OCI-LY1 (cell line): Measurements from ENCODE around the gene FILIP1L.

ENCODE experiments used
- EZH2 ChIP-seq: fragments of 200-600 bp; sonication (generic), shearing (Covaris generic); IDR thresholded peaks from 2 replicates; pipeline ENCODE4 v1.8.0; 2017; ENCODE audit warnings: borderline replicate concordance, mixed run types, mild to moderate bottlenecking, antibody characterized with exemption, low read length, moderate library complexity, mixed read lengths
- TF ChIP-seq, protein P1 (sequence below): fragments of 200-600 bp; sonication (generic), shearing (Covaris generic); IDR thresholded peaks from 2 replicates; pipeline ENCODE4 v1.5.1; 2017; ENCODE audit warnings: mild to moderate bottlenecking, antibody characterized with exemption, low read length, moderate library complexity, mixed read lengths

DNA sequence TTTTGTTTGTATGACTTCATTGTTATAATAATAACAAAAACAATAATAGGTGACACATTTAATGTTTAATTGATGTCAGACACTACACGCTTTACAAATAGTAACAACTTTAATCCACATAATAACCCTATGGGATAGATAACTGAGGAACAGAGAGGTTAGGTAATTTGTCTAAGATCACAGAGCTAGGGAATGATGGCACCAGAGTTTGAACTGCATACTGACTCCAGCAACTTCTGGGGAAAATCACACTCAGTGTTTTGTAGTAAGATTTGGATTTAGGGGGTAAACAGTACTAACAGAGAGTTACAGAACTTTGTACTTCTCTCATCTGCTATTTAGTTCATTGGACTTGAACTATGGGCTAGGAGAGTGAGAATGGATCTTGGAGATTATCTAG, 230.6 kb downstream of the FILIP1L start:
- TF ChIP-seq, protein P1, sequence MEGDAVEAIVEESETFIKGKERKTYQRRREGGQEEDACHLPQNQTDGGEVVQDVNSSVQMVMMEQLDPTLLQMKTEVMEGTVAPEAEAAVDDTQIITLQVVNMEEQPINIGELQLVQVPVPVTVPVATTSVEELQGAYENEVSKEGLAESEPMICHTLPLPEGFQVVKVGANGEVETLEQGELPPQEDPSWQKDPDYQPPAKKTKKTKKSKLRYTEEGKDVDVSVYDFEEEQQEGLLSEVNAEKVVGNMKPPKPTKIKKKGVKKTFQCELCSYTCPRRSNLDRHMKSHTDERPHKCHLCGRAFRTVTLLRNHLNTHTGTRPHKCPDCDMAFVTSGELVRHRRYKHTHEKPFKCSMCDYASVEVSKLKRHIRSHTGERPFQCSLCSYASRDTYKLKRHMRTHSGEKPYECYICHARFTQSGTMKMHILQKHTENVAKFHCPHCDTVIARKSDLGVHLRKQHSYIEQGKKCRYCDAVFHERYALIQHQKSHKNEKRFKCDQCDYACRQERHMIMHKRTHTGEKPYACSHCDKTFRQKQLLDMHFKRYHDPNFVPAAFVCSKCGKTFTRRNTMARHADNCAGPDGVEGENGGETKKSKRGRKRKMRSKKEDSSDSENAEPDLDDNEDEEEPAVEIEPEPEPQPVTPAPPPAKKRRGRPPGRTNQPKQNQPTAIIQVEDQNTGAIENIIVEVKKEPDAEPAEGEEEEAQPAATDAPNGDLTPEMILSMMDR: no peak
- no peak for TF ChIP-seq EZH2
